Endothelial cell of umbilical vein (primary cell): ENCODE results near the gene NAV2.

ENCODE experiments used
- CTCF ChIP-seq, 2 donors: IDR thresholded peaks; 1 replicate in 1 of 2; 2 replicates in 1 of 2; pipeline ENCODE4 v1.5.1; 2011; ENCODE audit warnings: low read length in 2 of 2, mild to moderate bottlenecking in 2 of 2, moderate library complexity in 2 of 2, control low read depth in 1 of 2, inconsistent platforms in 1 of 2, low read depth in 1 of 2; ENCODE audit not compliant: insufficient read depth in 1 of 2; ENCODE audit errors: extremely low read depth in 1 of 2
- POLR2AphosphoS5 ChIP-seq: IDR thresholded peaks from 2 replicates; pipeline ENCODE4 v1.6.1; 2012; ENCODE audit warnings: low read depth, mild to moderate bottlenecking, control low read depth, low read length, moderate library complexity; ENCODE audit not compliant: insufficient read depth

GRCh38 chr11:19735157-19735908, 22.7 kb downstream of the NAV2 start:
- no peak for TF ChIP-seq CTCF (IDR thresholded peaks at IDR 0.05; ENCODE audit: extremely low read depth in 1 of 2, insufficient read depth in 1 of 2, low read depth in 1 of 2, low read length in 2 of 2)
- TF ChIP-seq POLR2AphosphoS5, result no peak
